Thyroid gland (tissue), 4 donors: ENCODE results near the gene ACADSB. TPM values are rescaled to one million over a fixed set of nuclear protein-coding genes. Genes with fewer than 3 reads are reported as not detected.

Experiments used
- DNase-seq, 2 donors: peaks; one replicate each; pipeline ENCODE4 v3.0.0-alpha.2; 2019
- H3K27ac ChIP-seq, 3 donors: fragments of 200-600 bp; sonication (generic); 1 replicate in 2 of 3; 2 replicates in 1 of 3; pipeline ENCODE4 v1.5.1; 2016 to 2019; ENCODE audit warnings: mild to moderate bottlenecking in 1 of 3, moderate library complexity in 1 of 3
- H3K27me3 ChIP-seq: fragments of 200-600 bp; sonication (generic); one replicate; pipeline ENCODE4 v1.5.1; 2019
- H3K36me3 ChIP-seq, 2 donors: fragments of 200-600 bp; sonication (generic); one replicate each; pipeline ENCODE4 v1.5.1; 2016 to 2019
- H3K4me1 ChIP-seq, 2 donors: fragments of 200-600 bp; sonication (generic); one replicate each; pipeline ENCODE4 v1.5.1; 2017 to 2019
- H3K4me3 ChIP-seq, 3 donors: fragments of 200-600 bp; sonication (generic); replicated peaks in 1 of 3; 1 replicate in 2 of 3; 2 replicates in 1 of 3; pipeline ENCODE4 v1.5.1; 2016; ENCODE audit warnings: mild to moderate bottlenecking in 1 of 3
- H3K9me3 ChIP-seq: fragments of 200-600 bp; sonication (generic); one replicate; pipeline ENCODE4 v1.5.1; 2017
- CTCF ChIP-seq, 6 experiments: fragments of 200-600 bp in 3 of 6; fragments of 450-650 bp in 3 of 6; sonication (generic) in 3 of 6; IDR thresholded peaks; one replicate each; pipeline ENCODE4 v1.5.1; 2016 to 2019; ENCODE audit warnings: antibody characterized with exemption in 6 of 6, mild to moderate bottlenecking in 2 of 6, inconsistent platforms in 1 of 6, moderate library complexity in 1 of 6
- POLR2A ChIP-seq, 2 donors: fragments of 450-650 bp; IDR thresholded peaks; one replicate each; pipeline ENCODE4 v1.6.1; 2017; ENCODE audit warnings: antibody characterized with exemption in 2 of 2, mild to moderate bottlenecking in 2 of 2, moderate library complexity in 1 of 2
- WGBS, 2 donors: methylation state at CpG; one replicate each; pipeline ENCODE4 v1.1.5; 2017; 5-methylcytosine and 5-hydroxymethylcytosine counted together
- intact Hi-C: fragments of 100-400 bp; cut with DNase I; formaldehyde crosslinking; loops from one replicate; pipeline ENCODE4 v1.15.1; 2023
- total RNA-seq, 4 donors: library from RNA; depleted of rRNA; stranded (reverse); fragments of >200 nt; gene quantifications; one replicate each; pipeline ENCODE4 v1.2.3, GENCODE V29; 2016

The ACADSB gene
- total RNA-seq, 4 donors from 2014 or later: 14.4 to 23.8 (median 17.5) TPM

GRCh38 chr10:123101872-123102271 lies 93.1 kb downstream of the ACADSB start:
- no peak for DNase-seq
- no peaks in the 10 kb centered on the region for H3K27me3 ChIP-seq
- no peak overlapping the region for H3K27ac ChIP-seq
- TF ChIP-seq POLR2A (IDR thresholded peaks at IDR 0.05) (no peak), CTCF (IDR thresholded peaks at IDR 0.05) (no peak)
- H3K9me3 ChIP-seq: no peaks in the 10 kb centered on the region
- no peaks in the 10 kb centered on the region for H3K36me3 ChIP-seq
- H3K4me3 ChIP-seq: no peak overlapping the region
- 63% methylated on average over 6 to 9 of the region's 9 CpGs for WGBS, 2 donors
- no peaks in the 10 kb centered on the region for H3K4me1 ChIP-seq
- intact Hi-C loops: no loop called here

- DNase-seq: no peak
- H3K4me1 ChIP-seq: no peaks in the 10 kb centered on the region
- WGBS, 2 donors: 65 to 80% methylated on average over 1 to 2 of the region's 2 CpGs
- H3K27ac ChIP-seq: no peak overlapping the region
- H3K36me3 ChIP-seq: no peaks in the 10 kb centered on the region
- no peak overlapping the region for H3K4me3 ChIP-seq
- H3K27me3 ChIP-seq: no peaks in the 10 kb centered on the region
- TF ChIP-seq CTCF (IDR thresholded peaks at IDR 0.05): no peak
- no peak for TF ChIP-seq POLR2A (IDR thresholded peaks at IDR 0.05)
- no peaks in the 10 kb centered on the region for H3K9me3 ChIP-seq
- intact Hi-C loops: no loop called here
Measured at GRCh38 chr10:123102673-123103072, 93.9 kb downstream of the ACADSB start.

- no peak for TF ChIP-seq CTCF (IDR thresholded peaks at IDR 0.05)
- TF ChIP-seq POLR2A (IDR thresholded peaks at IDR 0.05): no peak
- Histone ChIP-seq H3K4me3 (no peak overlapping the region), H3K4me1 (no peaks in the 10 kb centered on the region), H3K36me3 (no peaks in the 10 kb centered on the region), H3K9me3 (no peaks in the 10 kb centered on the region), H3K27ac (no peak overlapping the region), H3K27me3 (no peaks in the 10 kb centered on the region)
- no peak for DNase-seq
- WGBS, 2 donors: 85 to 90% methylated on average over 9 of the region's 9 CpGs
- intact Hi-C loops: no loop called here
Measured at GRCh38 chr10:123103944-123104343, 95.1 kb downstream of the ACADSB start.

Other genes starting within 250 kb of the ACADSB start
- gene CUZD1, start 163.1 kb upstream of the ACADSB start, total RNA-seq: under 1 TPM in 2 of 4 donors, not detected in 2; 0.45 to 0.81 TPM
- 1 to 10 TPM in 2 of 4 donors, not detected in 2; 1.4 to 2.1 TPM for gene FAM24B, start 129.4 kb upstream of the ACADSB start, total RNA-seq
- not detected for gene FAM24A, start 98.4 kb upstream of the ACADSB start, total RNA-seq
- gene C10orf88, start 54.8 kb upstream of the ACADSB start, total RNA-seq: 10 to 100 TPM in 1 of 4 donors, 1 to 10 TPM in 3; 4.7 to 10.4 (median 7.1) TPM
- gene PSTK, start 28.6 kb upstream of the ACADSB start, total RNA-seq: 1 to 10 TPM; 3.9 to 6.3 (median 5.2) TPM
- gene IKZF5, start 211 bp upstream of the ACADSB start, total RNA-seq: 10 to 100 TPM; 11.5 to 24.5 (median 13.3) TPM
- not detected for gene HMX3, start 127.0 kb downstream of the ACADSB start, total RNA-seq
- not detected for gene HMX2, start 139.1 kb downstream of the ACADSB start, total RNA-seq
- gene BUB3, start 145.4 kb downstream of the ACADSB start, total RNA-seq: 100 to 1,000 TPM in 1 of 4 donors, 10 to 100 TPM in 3; 67.9 to 117 (median 88.0) TPM